Stimulated activated CD4-positive, alpha-beta T cell treated with anti-CD3 and anti-CD28 coated beads, Interleukin-4, amount 100 ng/mL, for 24 hours (primary cell): ENCODE measurements around the gene BCKDHB.
"Not testable (repeated sequence)": the region's sequence is repeated elsewhere in the genome, so short reads cannot be mapped to it uniquely, and the experiment has no call there.

Experiments used
- DNase-seq: peaks from one replicate; pipeline ENCODE4 v3.0.0-alpha.2; 2020

Gene BCKDHB

DNA sequence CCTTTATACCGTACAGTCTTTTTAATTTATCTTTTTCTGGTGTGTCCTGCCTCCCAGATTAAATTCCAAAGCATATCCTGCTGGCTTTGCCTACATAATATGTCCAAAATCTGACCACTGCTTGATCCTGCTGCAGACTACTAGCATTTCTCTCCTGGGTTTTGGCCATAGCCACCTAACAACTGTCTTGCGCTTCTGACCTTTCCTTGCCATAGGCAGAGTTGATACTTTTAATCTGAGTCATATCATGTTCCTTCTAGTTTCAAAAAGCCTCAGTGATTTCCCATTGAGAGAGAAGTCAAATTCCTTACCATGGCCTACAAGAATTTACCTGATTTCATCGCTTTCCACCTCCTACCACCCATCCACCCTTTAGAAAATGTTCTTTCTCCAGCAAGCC lies 104.8 kb downstream of the BCKDHB start:
- DNase-seq, result no peak

GRCh38 chr6:80211890-80212289 lies 105.4 kb downstream of the BCKDHB start:
- not testable (repeated sequence) for DNase-seq

- DNase-seq, result no peak
Measured at GRCh38 chr6:80214436-80215022, 108.1 kb downstream of the BCKDHB start.

DNA sequence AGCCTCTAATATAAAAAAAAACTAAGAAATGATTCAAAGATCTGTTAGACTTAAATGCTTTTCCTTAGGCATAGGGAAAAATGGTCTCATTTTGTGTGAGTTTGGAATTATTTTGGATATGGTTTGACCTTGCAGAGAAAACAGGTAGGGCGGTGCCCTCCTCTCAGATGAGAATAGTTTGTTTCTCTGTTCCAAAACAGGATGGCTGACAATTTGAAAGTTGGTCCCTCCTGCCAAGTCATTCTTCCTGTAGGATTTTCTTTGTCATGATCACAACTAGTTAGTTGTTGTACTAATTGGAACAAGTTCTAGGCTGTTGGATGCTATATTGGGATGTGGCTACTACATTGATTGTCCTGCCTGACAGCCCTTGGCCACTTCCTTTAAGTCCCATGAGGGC lies 108.6 kb downstream of the BCKDHB start:
- DNase-seq, result no peak

GRCh38 chr6:80217794-80218193 lies 111.3 kb downstream of the BCKDHB start:
- no peak for DNase-seq

GRCh38 chr6:80223743-80224212 lies 117.3 kb downstream of the BCKDHB start:
- DNase-seq, result no peak

GRCh38 chr6:80226151-80226550 lies 119.7 kb downstream of the BCKDHB start:
- DNase-seq, result no peak

GRCh38 chr6:80226699-80227098 lies 120.2 kb downstream of the BCKDHB start:
- DNase-seq, result no peak

GRCh38 chr6:80227545-80228105 lies 121.2 kb downstream of the BCKDHB start:
- DNase-seq, result no peak

DNA sequence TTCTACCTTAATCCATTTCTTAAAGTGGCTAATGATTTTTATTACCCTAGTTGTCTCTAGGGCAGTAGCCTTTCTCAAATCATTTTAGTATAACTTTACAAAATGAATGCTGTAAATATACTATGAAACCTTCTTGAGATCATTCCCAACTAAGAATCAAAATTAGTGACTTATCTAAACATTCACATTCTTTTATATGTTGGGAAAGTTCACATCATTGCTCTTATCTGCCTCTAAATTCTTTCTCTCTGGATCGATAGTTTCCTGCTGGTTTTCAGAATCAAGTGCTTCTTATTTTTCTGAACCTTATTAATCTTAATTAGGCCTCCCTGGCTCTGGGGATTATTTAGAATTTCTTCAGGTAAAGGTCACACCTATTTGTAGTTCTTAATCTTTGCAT lies 126.8 kb downstream of the BCKDHB start:
- DNase-seq, result no peak

GRCh38 chr6:80233958-80234357 lies 127.5 kb downstream of the BCKDHB start:
- DNase-seq, result no peak

- DNase-seq, result no peak
Measured at GRCh38 chr6:80234401-80234800, 127.9 kb downstream of the BCKDHB start.

GRCh38 chr6:80234908-80235307 lies 128.4 kb downstream of the BCKDHB start:
- no peak for DNase-seq

DNA sequence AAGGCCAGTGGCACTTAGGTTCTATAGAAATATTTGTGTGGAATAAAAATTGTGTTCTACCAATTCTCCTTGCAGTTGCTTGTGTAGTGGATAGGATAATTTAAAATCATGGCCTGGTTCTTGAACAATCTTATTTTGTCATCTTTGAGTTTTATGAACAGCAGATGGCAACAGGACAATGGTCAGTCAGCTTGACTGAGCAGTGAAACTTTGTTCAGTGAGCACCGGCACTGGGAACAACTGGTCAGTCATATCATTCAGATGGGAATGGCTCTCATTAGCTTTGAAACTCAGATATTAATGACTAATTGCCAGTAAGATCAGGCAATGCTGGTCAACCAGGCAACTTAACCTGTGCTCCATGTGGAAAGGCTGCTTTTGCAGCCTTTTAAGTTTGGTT lies 129.2 kb downstream of the BCKDHB start:
- no peak for DNase-seq

- DNase-seq, result not testable (repeated sequence)
Measured at GRCh38 chr6:80238754-80239153, 132.3 kb downstream of the BCKDHB start.

DNA sequence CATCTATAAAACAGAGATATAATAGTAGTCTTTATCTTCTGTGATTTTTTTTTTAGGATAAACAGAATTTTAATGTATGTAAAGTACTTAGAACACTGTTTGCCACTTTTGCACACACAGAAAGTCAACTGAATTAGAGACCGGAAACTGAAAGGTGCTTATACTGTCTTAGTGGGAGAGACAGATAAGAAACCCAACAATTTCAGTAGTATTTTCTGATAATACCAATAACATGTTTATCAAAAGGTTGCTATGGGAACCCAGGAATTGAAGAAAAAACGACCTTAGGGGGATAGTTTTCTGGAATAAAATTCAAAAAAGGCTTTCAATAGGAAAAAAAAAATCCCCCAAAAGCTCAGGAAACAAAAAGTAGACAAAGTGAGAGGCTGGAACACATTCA lies 138.6 kb downstream of the BCKDHB start:
- DNase-seq, result no peak

DNA sequence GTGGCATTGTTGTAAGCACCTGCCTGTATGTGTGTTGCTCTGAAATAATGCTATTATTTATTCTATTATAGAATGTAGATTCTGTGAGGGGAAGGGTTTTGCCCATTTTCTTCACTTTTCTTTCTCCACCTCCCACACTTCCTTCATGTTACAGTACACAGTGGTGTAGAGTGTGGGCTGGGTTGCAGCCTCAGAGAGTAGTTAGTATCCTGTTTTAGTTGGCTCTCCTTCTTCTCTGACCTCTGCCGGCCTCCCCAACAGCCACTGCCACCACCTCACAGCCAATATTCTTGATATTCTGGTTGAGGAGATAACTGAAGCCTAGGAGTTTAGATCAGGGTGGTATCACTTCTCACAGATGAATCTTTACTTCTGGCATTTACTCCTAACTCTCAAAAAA lies 143.4 kb downstream of the BCKDHB start:
- no peak for DNase-seq

- DNase-seq, result no peak
Measured at GRCh38 chr6:80250391-80250997, 144.0 kb downstream of the BCKDHB start.

- no peak for DNase-seq
Measured at GRCh38 chr6:80251321-80251720, 144.8 kb downstream of the BCKDHB start.

- DNase-seq, result no peak
Measured at GRCh38 chr6:80254716-80255115, 148.2 kb downstream of the BCKDHB start.

DNA sequence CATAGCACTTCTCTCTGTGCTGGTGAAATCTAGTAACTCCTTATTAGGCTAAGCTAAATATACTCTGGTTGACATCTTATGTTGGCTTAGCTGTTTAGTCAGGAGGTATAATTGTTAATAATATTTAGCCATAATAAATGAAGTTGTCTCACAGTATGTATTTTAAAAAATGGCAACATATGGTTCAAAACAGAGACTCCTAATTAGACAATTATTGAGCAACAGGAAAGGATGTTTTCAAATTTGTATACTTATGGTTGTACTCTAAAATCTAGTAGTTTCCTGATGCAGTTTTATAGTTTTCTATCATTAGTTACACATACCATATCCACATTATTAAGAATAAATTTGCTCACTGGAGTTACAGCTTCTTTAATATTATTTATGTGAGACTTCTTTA lies 150.2 kb downstream of the BCKDHB start:
- no peak for DNase-seq

GRCh38 chr6:80259118-80259517 lies 152.6 kb downstream of the BCKDHB start:
- DNase-seq, result no peak

- DNase-seq, result no peak
Measured at GRCh38 chr6:80263585-80263984, 157.1 kb downstream of the BCKDHB start.

DNA sequence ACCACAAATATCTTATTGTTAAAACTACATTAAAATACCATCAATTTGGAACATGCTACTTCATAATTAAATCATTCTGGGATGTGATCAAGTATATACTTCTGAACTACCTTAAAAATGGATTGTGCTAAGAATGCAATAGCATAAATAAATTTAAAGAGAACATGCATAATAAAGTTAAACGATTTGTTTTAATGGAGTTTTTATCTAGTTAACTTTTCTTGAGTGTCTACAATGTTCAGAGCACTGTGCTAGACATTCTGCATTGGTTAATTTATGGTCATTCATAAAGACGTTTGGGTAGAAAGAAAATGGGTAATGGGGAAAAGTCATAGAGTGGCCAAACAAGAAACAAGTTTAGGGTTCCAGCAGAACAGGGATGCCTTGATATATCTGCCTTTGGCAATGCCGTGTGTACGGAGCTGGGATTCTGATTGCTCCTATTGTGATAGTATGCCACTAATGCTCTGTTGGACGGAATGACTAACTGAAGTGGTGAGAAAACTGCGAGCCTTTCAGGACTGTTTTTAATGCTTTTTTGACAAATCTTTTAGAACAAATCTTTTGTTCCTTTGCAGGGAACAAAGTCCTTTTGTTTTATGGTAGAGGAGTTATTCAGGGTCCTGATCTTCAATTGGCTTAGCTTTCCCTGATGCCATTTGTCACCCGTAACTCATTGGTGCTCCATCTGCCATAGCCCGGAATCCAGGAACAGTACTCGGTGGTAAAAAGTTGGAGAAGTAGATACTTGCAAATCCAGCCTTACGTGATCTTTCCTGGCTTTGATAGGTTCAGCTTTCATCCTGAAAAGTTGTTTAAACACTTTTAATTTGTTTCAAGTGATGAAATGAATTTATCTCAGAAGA lies 162.6 kb downstream of the BCKDHB start:
- DNase-seq, result no peak
